D721Med (cell line): Measurements from ENCODE around the gene RIC8A.

Experiments used
- DNase-seq: peaks from one replicate; pipeline ENCODE4 v3.0.0; 2011; ENCODE audit warnings: low spot score; ENCODE audit not compliant: insufficient read length
- FAIRE-seq: peaks from 2 replicates; lab custom pipeline; 2011; peaks lifted over from hg19 to GRCh38; lab: Jason Lieb, UNC
- TF ChIP-seq, protein P1 (sequence below): IDR thresholded peaks from 2 replicates; pipeline ENCODE4 v1.5.1; 2012; ENCODE audit warnings: mild to moderate bottlenecking, control low read depth; ENCODE audit not compliant: insufficient read depth; ENCODE audit errors: missing control alignments

The RIC8A gene

DNA sequence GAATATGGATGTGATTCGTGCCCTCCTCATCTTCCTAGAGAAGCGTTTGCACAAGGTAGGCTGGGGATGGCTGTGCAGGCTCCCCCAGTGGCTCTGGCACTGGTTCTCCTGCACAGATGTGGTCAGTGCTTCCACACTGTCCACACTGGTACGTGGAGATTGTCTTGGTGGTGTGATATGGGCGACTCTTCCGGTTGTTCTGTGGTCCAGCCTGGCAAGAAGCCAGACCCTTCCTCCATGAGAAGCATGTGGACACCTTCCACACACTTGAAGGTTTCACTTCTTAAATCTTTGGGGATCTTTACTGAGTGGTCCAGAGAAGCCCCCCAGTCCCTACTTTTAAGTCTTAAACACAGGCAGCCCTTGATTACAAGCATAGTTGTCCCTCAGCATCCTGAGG is 3.8 kb downstream of the RIC8A start:
- no peak for FAIRE-seq
- TF ChIP-seq, protein P1, sequence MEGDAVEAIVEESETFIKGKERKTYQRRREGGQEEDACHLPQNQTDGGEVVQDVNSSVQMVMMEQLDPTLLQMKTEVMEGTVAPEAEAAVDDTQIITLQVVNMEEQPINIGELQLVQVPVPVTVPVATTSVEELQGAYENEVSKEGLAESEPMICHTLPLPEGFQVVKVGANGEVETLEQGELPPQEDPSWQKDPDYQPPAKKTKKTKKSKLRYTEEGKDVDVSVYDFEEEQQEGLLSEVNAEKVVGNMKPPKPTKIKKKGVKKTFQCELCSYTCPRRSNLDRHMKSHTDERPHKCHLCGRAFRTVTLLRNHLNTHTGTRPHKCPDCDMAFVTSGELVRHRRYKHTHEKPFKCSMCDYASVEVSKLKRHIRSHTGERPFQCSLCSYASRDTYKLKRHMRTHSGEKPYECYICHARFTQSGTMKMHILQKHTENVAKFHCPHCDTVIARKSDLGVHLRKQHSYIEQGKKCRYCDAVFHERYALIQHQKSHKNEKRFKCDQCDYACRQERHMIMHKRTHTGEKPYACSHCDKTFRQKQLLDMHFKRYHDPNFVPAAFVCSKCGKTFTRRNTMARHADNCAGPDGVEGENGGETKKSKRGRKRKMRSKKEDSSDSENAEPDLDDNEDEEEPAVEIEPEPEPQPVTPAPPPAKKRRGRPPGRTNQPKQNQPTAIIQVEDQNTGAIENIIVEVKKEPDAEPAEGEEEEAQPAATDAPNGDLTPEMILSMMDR: no peak
- no peak for DNase-seq

GRCh38 chr11:211741-212140 is 4.2 kb downstream of the RIC8A start:
- FAIRE-seq (no peak), DNase-seq (no peak)
- TF ChIP-seq, protein P1: no peak

DNA sequence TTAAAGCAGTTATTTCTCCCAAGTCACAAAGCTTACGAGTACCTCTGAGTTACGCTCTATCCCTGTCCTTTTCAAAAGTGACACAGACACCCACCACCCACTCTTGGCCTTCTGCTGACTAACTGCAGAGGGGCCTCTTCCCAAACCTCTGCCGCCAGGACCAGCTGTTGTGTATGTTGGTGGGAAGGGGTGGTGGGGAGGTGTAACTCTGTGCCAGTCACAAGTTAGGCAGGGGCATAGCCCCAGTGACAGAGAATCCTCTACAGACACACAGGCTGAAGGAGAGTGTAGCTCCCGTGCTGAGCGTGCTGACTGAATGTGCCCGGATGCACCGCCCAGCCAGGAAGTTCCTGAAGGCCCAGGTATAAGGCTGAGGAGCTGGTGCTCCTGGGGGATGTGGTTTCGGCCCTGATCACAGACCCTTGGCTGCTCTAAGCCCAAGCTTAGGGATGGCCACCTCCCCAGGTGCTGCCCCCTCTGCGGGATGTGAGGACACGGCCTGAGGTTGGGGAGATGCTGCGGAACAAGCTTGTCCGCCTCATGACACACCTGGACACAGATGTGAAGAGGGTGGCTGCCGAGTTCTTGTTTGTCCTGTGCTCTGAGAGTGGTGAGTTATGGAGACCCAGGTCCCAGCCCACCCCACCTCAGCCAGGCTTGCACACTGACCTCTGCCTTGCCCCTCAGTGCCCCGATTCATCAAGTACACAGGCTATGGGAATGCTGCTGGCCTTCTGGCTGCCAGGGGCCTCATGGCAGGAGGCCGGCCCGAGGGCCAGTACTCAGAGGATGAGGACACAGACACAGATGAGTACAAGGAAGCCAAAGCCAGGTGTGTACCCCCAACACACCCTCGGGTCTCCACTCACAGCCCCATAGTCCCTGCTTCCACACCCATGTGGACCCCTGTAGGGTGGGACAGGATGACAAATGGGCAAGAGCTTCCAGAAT is 4.9 kb downstream of the RIC8A start:
- FAIRE-seq: no peak
- DNase-seq: no peak
- TF ChIP-seq, protein P1: no peak

GRCh38 chr11:213111-213510 is 5.6 kb downstream of the RIC8A start:
- DNase-seq (no peak), FAIRE-seq (no peak)
- TF ChIP-seq, protein P1: no peak

DNA sequence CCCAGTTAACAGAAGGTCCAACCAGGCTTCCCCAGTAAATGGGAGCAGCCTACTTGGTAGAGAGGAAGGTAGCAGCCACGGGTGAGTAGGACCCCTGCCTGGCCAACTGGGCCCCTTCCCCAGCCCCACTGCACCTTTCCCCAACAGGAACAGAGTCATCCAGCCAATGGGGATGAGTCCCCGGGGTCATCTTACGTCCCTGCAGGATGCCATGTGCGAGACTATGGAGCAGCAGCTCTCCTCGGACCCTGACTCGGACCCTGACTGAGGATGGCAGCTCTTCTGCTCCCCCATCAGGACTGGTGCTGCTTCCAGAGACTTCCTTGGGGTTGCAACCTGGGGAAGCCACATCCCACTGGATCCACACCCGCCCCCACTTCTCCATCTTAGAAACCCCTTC is 6.6 kb downstream of the RIC8A start:
- FAIRE-seq (no peak), DNase-seq (no peak)
- TF ChIP-seq, protein P1: no peak

- TF ChIP-seq, protein P1: no peak
- FAIRE-seq: no peak
- DNase-seq: no peak
These were observed 8.1 kb downstream of the RIC8A start for GRCh38 chr11:215581-216037.
